Muscle layer of colon (tissue), 2 donors: ENCODE results near the gene TAF13.

Source experiments
- H3K27ac ChIP-seq: one replicate; pipeline ENCODE4 v1.7.0; 2013; ENCODE audit warnings: low read depth, mild to moderate bottlenecking, low read length, moderate library complexity
- H3K27me3 ChIP-seq, 2 donors: one replicate each; pipeline ENCODE4 v1.7.0; 2013; ENCODE audit warnings: low read length in 2 of 2, mild to moderate bottlenecking in 2 of 2; ENCODE audit not compliant: insufficient read depth in 2 of 2, control insufficient read depth in 1 of 2
- H3K36me3 ChIP-seq: one replicate; pipeline ENCODE4 v1.7.0; 2013; ENCODE audit warnings: mild to moderate bottlenecking, low read length; ENCODE audit not compliant: insufficient read depth
- H3K4me1 ChIP-seq: one replicate; pipeline ENCODE4 v1.7.0; 2013; ENCODE audit warnings: mild to moderate bottlenecking, low read length; ENCODE audit not compliant: insufficient read depth
- H3K4me3 ChIP-seq, 2 donors: one replicate each; pipeline ENCODE4 v1.7.0; 2013; ENCODE audit warnings: low read length in 2 of 2, low read depth in 1 of 2, mild to moderate bottlenecking in 1 of 2, moderate library complexity in 1 of 2
- H3K9ac ChIP-seq: one replicate; pipeline ENCODE4 v1.7.0; 2013; ENCODE audit warnings: low read length
- H3K9me3 ChIP-seq: one replicate; pipeline ENCODE4 v1.7.0; 2013; ENCODE audit warnings: mild to moderate bottlenecking, low read length
- donor health status: abdominal sarcoma.
- donor health status: Adenocarcinoma of cecum.

Gene TAF13

DNA sequence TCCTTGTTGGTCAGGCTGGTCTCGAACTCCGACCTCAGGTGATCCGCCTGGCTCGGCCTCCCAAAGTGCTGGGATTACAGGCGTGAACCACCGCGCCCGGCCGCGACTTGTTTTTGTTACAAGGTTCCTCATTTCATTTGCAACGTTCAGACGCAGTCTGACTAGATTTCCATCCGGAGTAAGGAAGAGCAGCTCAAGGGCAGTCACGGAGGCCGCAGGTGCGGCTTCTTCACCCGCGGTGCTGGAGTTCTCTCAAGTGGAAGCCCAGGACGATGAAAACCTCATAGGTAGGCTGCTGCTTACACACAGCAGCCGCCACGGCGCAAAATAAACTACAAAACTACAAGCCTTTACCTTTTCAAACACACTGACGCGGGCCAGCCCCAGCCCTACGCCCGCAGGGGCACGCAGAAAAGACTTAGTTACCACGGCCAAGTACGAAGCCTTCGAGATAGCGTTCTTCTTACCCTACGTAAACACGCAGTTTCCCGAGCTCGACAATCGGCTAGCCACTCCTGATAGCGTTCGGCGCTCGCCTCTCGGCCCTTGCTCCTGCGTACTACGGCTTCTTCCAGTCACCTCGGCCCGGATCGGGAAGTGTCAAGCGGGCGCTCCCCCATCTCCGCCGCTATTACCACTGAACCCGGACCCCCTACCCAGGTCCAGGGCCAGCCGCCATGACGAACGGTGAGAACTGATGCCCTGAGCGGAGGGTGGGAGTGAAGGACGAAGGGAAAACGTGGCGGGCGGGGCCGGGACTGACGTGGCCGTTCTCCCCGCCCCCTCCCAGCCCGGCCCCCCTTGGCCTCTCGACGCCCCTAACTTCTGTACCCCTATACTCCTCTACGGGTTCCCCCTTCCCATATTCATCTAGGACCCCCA is 14.6 kb upstream of the TAF13 start, which contains the start of gene TMEM167B:
Gene TMEM167B (plus strand): TSS at position 569 of the 882 bp plus-strand sequence. CDS start 109 bp downstream, at position 678.
- peaks cover 39% of the 10 kb centered on the region for H3K4me1 ChIP-seq
- H3K27ac ChIP-seq, result peak within 1 kb of the TSS; percentile 99
- no peaks in the 10 kb centered on the region for H3K27me3 ChIP-seq
- H3K4me3 ChIP-seq, result peak within 1 kb of the TSS; percentile 91
- no peaks in the 10 kb centered on the region for H3K9me3 ChIP-seq
- H3K36me3 ChIP-seq, result peaks cover 12% of the 10 kb centered on the region
- H3K9ac ChIP-seq, result peak within 1 kb of the TSS; percentile 98

DNA sequence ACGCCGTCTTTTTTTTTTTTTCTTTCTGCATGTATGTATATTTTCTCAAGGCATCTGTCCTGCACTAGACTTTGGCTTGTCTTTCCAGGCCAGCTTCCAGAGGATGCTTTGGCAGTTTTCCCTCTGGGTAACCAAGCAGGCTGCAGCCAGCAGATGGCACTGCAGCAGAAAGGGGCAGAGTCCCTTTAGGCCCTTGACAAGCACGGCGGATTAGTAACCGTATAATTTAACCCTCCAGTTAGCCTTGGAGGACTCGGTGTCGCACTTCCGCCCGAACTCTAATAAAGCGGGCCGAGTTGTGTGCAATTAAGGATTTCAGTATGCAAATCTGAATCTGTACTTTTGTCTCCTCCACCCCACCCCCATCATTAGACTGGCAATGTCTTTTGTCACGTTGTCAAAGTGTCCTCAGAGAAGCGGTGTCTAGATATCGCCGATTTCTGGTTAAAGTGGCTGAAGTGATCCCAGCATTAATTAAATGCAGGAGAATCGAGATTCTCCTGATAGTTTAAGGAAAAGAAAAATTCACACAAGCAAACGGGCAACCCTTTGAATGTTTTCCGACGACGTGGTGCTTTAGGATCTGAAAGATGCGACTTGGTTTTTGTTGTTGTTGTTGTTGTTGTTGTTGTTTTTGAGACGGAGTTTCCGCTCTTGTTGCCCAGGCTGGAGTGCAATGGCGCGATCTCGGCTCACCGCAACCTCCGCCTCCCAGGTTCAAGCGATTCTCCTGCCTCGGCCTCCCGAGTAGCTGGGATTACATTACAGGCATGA is 13.6 kb upstream of the TAF13 start:
- Histone ChIP-seq H3K4me1 (peaks cover 32% of the 10 kb centered on the region), H3K9ac (no peak overlapping the region)

DNA sequence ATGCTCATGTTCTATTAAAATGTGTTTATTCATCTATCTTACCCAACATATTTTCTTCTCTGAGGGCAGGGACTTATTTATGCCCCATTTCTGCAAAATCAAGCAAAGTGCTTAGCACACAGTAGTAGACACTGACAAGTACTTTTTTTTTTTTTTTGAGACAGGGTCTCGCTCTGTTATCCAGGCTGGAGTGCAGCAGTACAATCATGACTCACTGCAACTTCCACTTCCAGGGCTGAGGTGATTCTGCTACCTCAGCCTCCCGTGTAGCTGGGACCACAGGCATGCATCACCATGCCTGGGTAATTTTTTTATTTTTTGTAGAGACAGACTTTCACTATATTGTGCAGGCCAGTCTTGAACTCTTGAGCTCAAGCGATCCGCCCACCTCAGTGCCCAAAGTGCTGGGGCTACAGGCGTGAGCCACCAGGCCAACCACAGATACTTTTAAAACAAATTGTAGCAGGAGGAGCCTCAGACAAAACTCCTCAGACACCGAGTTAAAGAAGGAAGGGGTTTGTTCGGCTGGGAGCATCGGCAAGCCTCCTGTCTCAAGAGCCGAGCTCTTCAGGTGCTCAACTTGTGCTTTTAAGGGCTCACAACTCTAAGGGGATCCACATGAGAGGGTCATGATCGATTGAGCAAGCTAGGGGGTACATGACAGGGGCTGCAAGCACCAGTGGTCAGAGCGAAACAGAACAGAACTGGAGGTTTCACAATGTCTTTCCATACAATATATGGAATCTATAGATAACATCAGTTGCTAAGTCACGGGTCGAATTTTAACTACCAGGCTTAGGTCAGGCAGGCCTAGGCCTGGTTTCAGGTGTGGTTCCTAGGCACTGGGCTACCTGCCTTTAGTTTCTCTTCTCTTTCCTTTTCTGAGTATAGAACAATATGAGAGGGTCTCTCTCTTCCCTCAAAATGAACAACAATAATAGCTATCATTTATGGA is 9.0 kb upstream of the TAF13 start:
- peaks cover 11% of the 10 kb centered on the region for H3K4me1 ChIP-seq
- H3K27me3 ChIP-seq, result no peaks in the 10 kb centered on the region
- H3K9me3 ChIP-seq, result no peaks in the 10 kb centered on the region
- H3K4me3 ChIP-seq, result no peak overlapping the region
- H3K27ac ChIP-seq, result no peak overlapping the region
- no peak overlapping the region for H3K9ac ChIP-seq
- no peaks in the 10 kb centered on the region for H3K36me3 ChIP-seq

More for the DNA sequence above, 13.6 kb upstream of the TAF13 start:
- H3K9me3 ChIP-seq, result no peaks in the 10 kb centered on the region
- no peak overlapping the region for H3K27ac ChIP-seq
- no peaks in the 10 kb centered on the region for H3K27me3 ChIP-seq
- H3K36me3 ChIP-seq, result peaks cover 2% of the 10 kb centered on the region
- H3K4me3 ChIP-seq, result peak overlapping the region; percentile 91

DNA sequence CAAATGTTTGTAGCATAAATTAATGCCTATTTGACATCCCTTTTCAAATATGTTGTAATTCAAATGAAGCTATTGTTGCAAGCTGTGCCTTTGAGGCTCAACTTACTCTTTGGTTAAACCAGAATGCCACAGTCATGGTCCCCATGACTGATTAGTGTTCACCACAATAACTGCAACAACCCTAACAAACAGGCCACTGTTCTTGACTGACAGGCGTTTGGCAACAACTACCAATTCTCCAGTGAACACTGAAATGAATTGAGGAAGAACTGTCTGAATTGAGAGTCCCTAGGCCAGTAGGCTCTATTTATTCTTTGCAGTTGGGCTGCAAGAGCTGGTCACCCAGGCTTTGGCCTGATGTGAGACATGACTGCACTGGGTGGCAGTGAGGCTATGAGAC is 8.1 kb upstream of the TAF13 start:
- Histone ChIP-seq H3K27ac (no peak overlapping the region), H3K4me3 (no peak overlapping the region), H3K27me3 (no peaks in the 10 kb centered on the region), H3K9ac (no peak overlapping the region), H3K36me3 (no peaks in the 10 kb centered on the region), H3K9me3 (no peaks in the 10 kb centered on the region), H3K4me1 (peaks cover 2% of the 10 kb centered on the region)

DNA sequence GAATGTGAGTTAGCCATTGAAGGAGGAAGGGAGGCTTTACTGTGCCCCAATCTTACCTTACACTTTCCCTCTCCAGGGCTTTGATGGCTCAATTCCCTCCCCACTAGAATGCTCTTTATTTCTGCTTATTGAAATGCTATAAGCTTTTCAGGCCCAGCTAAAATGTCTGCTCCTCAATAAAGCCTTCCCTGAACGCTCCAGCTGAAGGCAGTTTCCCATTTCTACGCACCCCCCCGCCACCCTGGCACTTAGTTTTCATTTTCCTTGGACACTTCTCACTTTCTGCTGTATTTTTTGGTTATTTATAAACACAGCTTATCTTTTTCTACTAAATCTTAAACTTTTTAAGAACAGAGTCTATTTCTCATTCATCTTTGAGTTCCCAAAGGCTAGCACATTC is 7.7 kb upstream of the TAF13 start:
- Histone ChIP-seq H3K4me3 (no peak overlapping the region), H3K4me1 (no peaks in the 10 kb centered on the region), H3K27me3 (no peaks in the 10 kb centered on the region), H3K9me3 (no peaks in the 10 kb centered on the region), H3K27ac (no peak overlapping the region), H3K9ac (no peak overlapping the region), H3K36me3 (no peaks in the 10 kb centered on the region)

DNA sequence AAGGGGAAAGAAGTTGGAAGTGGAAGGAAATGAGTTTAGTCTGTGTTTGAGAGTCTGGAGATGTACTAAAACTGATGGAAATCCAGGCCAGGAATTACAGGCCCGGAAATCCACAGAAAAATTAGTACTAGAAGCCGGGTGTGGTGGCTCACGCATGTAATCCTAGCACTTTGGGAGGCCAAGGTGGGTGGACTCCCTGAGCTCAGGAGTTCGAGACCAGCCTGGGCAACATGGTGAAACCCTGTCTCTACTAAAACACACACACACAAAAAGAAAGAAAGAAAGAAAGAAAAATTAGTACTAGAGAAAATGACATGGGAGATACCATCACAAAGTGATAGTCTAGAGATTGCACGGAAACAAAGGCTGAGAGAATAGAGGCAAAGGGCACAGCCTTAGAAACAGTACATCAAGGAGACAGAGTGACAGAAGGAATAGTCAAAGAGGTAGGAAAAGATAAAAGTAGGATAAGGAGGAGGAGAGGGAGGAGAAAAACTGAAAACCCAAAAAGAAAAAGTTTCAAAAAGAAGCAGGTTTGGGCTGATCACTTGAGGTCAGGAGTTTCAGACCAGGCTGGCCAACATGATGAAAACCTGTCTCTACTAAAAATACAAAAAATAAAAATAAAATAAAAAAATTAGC is 4.8 kb upstream of the TAF13 start:
- Histone ChIP-seq H3K4me3 (no peak overlapping the region), H3K9me3 (no peaks in the 10 kb centered on the region), H3K27ac (no peak overlapping the region)

DNA sequence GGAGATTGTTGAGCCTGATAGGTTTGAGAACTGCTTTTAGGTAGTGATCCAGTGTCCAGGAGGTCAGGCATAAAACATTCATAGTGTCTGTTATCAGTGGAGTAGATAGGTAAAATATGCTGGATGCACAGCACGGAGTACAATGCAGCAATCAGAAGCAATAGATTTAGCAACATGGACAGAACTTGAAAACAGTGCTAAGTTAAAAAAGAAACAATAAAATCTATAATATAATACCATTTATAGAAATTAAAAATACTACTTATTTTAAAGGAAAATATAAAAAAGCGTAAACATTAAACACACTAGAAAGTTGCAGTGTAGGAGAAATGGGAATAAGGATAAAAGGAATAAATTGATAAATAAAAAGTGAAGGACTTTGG is 3.4 kb upstream of the TAF13 start:
- no peak overlapping the region for H3K9ac ChIP-seq
- H3K27me3 ChIP-seq, result no peaks in the 10 kb centered on the region
- H3K4me3 ChIP-seq, result no peak overlapping the region
- H3K4me1 ChIP-seq, result peaks cover 7% of the 10 kb centered on the region
- no peak overlapping the region for H3K27ac ChIP-seq
- no peaks in the 10 kb centered on the region for H3K36me3 ChIP-seq
- no peaks in the 10 kb centered on the region for H3K9me3 ChIP-seq

More for the DNA sequence above, 4.8 kb upstream of the TAF13 start:
- Histone ChIP-seq H3K9ac (no peak overlapping the region), H3K27me3 (no peaks in the 10 kb centered on the region), H3K4me1 (no peaks in the 10 kb centered on the region), H3K36me3 (no peaks in the 10 kb centered on the region)

DNA sequence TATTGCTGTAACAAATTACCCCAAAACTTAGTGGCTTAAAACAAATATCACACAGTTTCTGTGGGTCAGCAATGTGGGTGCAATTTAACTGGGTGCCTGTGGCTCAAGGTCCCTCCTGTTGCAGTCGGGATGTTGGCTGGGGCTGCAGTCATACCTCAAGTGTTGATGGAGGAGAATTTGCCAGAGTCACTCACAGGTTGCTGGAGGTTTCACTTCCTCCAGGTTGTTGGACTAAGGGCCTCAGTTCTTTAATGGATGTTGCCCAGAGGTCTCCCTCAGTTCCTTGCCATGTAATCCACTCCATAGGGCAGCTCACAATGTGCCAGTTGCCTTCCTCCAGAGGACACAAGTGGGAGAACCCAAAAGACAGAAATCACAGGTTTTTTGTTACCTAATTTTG is 2.5 kb upstream of the TAF13 start:
- Histone ChIP-seq H3K4me1 (peaks cover 7% of the 10 kb centered on the region), H3K9me3 (no peaks in the 10 kb centered on the region), H3K9ac (no peak overlapping the region), H3K36me3 (no peaks in the 10 kb centered on the region), H3K27me3 (no peaks in the 10 kb centered on the region), H3K4me3 (no peak overlapping the region), H3K27ac (no peak overlapping the region)

DNA sequence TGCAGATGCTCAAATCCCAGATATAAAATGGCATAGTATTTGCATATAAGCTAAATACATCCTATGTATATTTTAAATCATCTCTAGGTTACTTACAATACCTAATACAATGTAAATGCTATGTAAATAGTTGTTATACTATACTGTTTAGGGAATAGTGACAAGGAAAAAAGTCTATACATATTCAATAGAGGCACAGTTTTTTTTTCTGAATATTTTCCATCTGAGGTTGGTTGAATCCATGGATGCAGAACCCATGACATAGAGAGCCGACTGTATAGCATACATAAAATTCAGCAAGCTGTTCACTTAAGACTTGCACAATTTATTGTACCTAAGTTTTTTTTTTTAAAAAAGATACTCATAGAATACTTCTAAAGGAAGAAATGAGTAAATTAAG is 6.5 kb downstream of the TAF13 start:
- no peak overlapping the region for H3K4me3 ChIP-seq
- no peaks in the 10 kb centered on the region for H3K4me1 ChIP-seq
- H3K36me3 ChIP-seq, result peaks cover 14% of the 10 kb centered on the region
- H3K27me3 ChIP-seq, result no peaks in the 10 kb centered on the region
- no peak overlapping the region for H3K27ac ChIP-seq
- H3K9me3 ChIP-seq, result no peaks in the 10 kb centered on the region
- no peak overlapping the region for H3K9ac ChIP-seq

DNA sequence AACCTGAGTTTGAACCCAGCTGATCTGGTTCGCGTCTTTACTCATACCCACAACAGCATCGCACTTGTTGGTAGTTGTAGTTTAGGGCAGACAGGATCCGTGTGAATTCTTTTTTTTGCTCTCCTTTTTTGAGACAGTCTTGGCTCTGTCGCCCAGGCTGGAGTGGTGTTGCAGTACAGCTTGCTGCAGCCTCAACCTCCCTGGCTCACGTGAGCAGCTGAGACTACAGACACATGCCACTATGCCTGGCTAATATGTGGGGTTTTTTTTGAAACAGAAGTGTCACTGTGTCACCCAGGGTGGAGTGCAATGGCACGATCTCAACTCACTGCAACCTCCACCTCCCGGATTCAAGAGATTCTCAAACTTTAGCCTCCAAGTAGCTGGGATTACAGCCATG is 7.9 kb downstream of the TAF13 start:
- Histone ChIP-seq H3K27me3 (no peaks in the 10 kb centered on the region), H3K9me3 (no peaks in the 10 kb centered on the region), H3K9ac (no peak overlapping the region), H3K36me3 (peaks cover 14% of the 10 kb centered on the region), H3K4me3 (no peak overlapping the region), H3K4me1 (no peaks in the 10 kb centered on the region), H3K27ac (no peak overlapping the region)
